Central memory CD8-positive, alpha-beta T cell (primary cell): ENCODE data around the gene G3BP2.
A peak's percentile ranks its signal among the peaks of the same experiment; 100 is the strongest.

Experiments
- ATAC-seq: fragments of 150-1000 bp; cut with Tn5 transposase; replicated peaks from 2 replicates; pipeline ENCODE4 v1.10.0; 2022; ENCODE audit warnings: mild to moderate bottlenecking, moderate FRiP score, moderate number of reproducible peaks; ENCODE audit not compliant: poor library complexity, severe bottlenecking; ENCODE audit errors: extremely low read depth
- DNase-seq, 2 donors: peaks; one replicate each; pipeline ENCODE4 v3.0.0; 2021; ENCODE audit warnings: low spot score in 2 of 2
- H3K27ac Mint-ChIP-seq: one replicate; pipeline ENCODE4 v1.8.0; 2022; ENCODE audit warnings: low read depth, mild to moderate bottlenecking, moderate library complexity, mixed read lengths
- H3K27me3 Mint-ChIP-seq: one replicate; pipeline ENCODE4 v1.8.0; 2022; ENCODE audit warnings: mixed read lengths
- H3K36me3 Mint-ChIP-seq: one replicate; pipeline ENCODE4 v1.8.0; 2022; ENCODE audit warnings: mild to moderate bottlenecking, moderate library complexity, mixed read lengths; ENCODE audit not compliant: insufficient read depth
- H3K4me1 Mint-ChIP-seq: one replicate; pipeline ENCODE4 v1.8.0; 2022; ENCODE audit warnings: mixed read lengths
- H3K4me3 Mint-ChIP-seq: one replicate; pipeline ENCODE4 v1.8.0; 2022; ENCODE audit warnings: mild to moderate bottlenecking, moderate library complexity, mixed read lengths
- H3K9me3 Mint-ChIP-seq: one replicate; pipeline ENCODE4 v1.8.0; 2022; ENCODE audit warnings: mixed read lengths

Gene G3BP2

DNA sequence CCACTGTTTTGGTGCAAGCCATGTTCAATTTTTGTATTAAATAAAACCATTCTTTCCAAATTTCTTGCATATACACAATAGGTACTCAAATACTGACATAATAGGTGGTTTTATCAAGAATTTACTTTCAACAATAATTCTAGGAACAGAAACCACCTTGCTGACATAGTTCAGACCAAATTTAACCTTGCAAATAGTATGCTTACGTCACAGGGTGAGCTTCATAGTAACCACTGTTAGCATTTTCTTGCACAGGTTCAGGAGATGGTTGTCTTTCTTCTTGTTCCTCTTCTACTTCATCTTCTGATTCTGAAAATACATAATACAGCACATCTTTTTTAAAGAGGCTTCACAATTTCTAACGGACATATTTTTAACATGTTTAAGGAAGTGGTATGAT lies 17.6 kb downstream of the G3BP2 start:
- no peak overlapping the region for H3K4me3 Mint-ChIP-seq

DNA sequence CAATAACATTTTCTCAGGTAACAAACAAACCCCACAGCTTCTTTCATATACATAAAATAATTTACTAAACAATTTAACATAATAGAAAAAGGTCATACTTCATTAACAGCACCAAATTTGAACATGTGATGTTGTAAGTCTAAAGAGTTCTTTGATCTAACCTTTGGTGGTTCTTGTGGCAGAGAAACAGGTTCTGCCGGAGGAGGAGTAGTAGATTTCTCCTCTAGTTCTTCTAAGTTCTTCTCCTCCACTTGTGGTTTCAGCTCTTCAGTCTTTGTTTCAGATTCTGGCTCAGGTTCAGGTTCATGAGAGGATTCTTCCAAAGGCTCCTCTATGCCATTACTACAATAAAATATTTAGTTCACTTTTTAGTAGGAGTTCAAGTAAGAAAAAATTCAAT lies 18.3 kb downstream of the G3BP2 start:
- H3K27me3 Mint-ChIP-seq, result no peaks in the 10 kb centered on the region
- H3K36me3 Mint-ChIP-seq, result peaks cover 75% of the 10 kb centered on the region
- H3K4me1 Mint-ChIP-seq, result peaks cover 37% of the 10 kb centered on the region
- ATAC-seq, result peak; percentile 39
- no peak for DNase-seq
- H3K9me3 Mint-ChIP-seq, result no peaks in the 10 kb centered on the region
- peak overlapping the region; percentile 73 for H3K27ac Mint-ChIP-seq
- H3K4me3 Mint-ChIP-seq, result no peak overlapping the region

More for the DNA sequence above, 17.6 kb downstream of the G3BP2 start:
- peaks cover 37% of the 10 kb centered on the region for H3K4me1 Mint-ChIP-seq
- peak; percentile 75 for ATAC-seq
- H3K9me3 Mint-ChIP-seq, result no peaks in the 10 kb centered on the region
- no peak for DNase-seq
- H3K36me3 Mint-ChIP-seq, result peaks cover 73% of the 10 kb centered on the region
- no peaks in the 10 kb centered on the region for H3K27me3 Mint-ChIP-seq
- peak overlapping the region; percentile 73 for H3K27ac Mint-ChIP-seq

DNA sequence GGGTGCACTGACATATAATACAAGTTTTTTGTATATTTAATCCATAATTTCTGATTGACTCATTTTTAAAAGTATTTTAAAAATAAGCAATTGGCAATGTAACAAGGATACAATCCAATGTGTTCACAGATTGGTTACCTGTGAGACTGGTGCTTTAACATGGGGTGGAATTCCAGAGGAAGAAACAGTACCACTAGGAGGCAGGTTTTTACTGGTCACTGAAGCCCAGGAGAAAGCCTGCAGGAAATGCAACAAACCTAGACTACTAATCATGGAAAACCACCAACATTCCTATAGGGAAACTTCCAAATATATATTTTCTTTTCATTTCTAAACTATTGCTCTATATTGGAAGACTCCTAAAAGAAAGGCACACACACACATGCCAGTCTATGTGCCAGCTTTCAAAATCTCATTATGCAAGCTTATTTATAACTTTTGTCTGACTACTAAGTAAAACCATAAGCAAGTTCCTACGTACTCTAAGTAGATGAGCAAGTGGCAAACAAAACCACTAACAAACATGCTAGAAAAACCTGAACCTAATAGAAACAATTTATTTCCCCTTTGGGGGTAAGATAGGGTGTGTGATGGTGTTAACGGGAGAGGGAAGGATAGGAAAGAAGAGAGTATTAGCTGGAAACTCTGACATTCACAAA lies 19.2 kb downstream of the G3BP2 start:
- peak overlapping the region; percentile 52 for H3K27ac Mint-ChIP-seq
- ATAC-seq (no peak), DNase-seq (no peak)
- H3K9me3 Mint-ChIP-seq, result no peaks in the 10 kb centered on the region
- peaks cover 79% of the 10 kb centered on the region for H3K36me3 Mint-ChIP-seq
- peaks cover 37% of the 10 kb centered on the region for H3K4me1 Mint-ChIP-seq
- no peak overlapping the region for H3K4me3 Mint-ChIP-seq
- no peaks in the 10 kb centered on the region for H3K27me3 Mint-ChIP-seq

DNA sequence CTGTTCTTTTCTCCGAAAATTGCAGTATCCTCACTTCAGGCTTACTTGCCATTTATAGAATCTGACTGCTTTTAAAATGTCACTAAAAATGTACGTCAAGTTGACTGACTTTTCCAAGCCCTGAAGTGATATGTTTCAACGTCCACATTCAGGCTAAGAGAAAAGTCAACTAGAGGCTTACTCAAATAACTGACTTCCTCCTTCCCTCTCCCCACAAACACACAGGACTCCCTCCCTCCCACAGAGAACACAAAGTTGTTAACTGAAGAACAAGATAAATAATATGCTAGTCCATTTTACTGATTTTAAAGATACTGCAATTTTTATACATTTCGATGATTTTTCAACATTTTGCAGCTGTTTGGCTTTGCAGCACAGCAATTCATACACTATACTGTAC lies 29.1 kb downstream of the G3BP2 start:
- ATAC-seq (no peak), DNase-seq (no peak)
- Mint-ChIP-seq H3K4me3 (no peak overlapping the region), H3K9me3 (no peaks in the 10 kb centered on the region), H3K27me3 (no peaks in the 10 kb centered on the region), H3K27ac (peak overlapping the region; percentile 17), H3K36me3 (peaks cover 49% of the 10 kb centered on the region), H3K4me1 (peaks cover 8% of the 10 kb centered on the region)

DNA sequence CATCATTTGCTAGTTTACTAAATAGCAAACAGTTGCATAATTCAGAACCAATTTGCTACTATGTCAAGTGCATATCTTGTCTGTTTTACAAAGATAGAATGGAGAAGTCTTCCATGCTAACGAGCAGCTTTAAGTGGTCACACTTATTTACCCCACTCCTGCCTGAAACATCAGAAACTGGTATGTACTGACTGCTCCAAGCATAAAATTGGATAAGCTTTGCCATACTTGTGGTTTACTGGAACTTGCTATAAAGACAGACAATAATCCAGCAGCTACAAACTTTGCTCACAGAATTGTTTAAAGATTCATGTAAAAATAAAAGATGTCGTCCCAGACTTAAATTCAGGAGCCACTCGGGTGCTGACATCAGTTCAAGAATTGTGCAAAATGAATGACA lies 29.6 kb downstream of the G3BP2 start:
- Mint-ChIP-seq H3K4me3 (no peak overlapping the region), H3K36me3 (peaks cover 47% of the 10 kb centered on the region), H3K4me1 (peaks cover 8% of the 10 kb centered on the region), H3K27ac (no peak overlapping the region), H3K9me3 (no peaks in the 10 kb centered on the region), H3K27me3 (no peaks in the 10 kb centered on the region)
- ATAC-seq (no peak), DNase-seq (no peak)

DNA sequence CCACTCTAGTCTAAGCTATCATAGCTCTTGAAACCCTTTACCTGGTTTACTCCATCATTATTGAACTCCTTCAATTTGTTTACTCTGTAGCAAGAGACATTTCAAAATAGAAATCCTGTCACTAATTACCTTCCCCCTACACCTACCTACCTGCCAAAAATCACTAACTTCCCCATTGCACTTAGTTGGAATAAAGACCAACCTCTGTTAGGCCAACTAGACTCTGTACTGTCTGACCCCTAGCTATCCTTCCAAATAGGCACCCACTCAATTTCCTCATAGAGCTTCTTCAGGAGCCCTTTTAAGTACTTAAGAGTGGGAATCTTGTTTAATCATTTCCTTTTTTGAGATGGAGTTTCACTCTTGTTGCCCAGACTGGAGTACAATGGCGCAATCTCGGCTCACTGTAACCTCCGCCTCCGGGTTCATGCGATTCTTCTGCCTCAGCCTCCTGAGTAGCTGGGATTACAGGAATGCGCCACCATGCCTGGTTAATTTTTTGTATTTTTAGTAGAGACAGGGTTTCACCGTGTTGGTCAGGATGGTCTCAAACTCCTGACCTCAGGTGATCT lies 34.0 kb downstream of the G3BP2 start:
- no peaks in the 10 kb centered on the region for H3K9me3 Mint-ChIP-seq
- H3K27ac Mint-ChIP-seq, result peak overlapping the region; percentile 4
- no peaks in the 10 kb centered on the region for H3K27me3 Mint-ChIP-seq
- no peak for ATAC-seq
- peaks cover 3% of the 10 kb centered on the region for H3K4me1 Mint-ChIP-seq
- H3K4me3 Mint-ChIP-seq, result no peak overlapping the region
- no peak for DNase-seq
- H3K36me3 Mint-ChIP-seq, result peaks cover 8% of the 10 kb centered on the region

DNA sequence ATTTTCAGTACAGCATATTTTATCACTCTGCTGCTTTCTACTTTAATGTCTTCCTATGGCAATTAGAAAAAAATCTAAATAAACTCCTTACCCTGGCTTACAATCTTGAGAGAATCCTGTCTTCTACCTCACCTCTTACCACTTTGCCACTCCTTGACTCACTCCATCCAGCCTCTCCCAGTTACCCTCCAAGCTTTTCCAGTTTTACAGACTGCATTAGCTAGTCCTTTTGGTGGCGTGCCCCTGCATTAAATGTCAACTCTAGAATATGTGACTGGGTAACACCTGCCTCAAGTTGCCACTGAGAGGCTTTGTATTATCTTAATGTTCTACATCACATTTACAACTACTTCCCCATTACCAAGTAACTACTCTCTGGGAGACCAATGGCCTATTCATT lies 35.4 kb downstream of the G3BP2 start:
- H3K27ac Mint-ChIP-seq, result no peak overlapping the region
- H3K27me3 Mint-ChIP-seq, result no peaks in the 10 kb centered on the region
- H3K36me3 Mint-ChIP-seq, result peaks cover 2% of the 10 kb centered on the region
- DNase-seq (no peak), ATAC-seq (no peak)
- no peak overlapping the region for H3K4me3 Mint-ChIP-seq
- no peaks in the 10 kb centered on the region for H3K4me1 Mint-ChIP-seq
- no peaks in the 10 kb centered on the region for H3K9me3 Mint-ChIP-seq

DNA sequence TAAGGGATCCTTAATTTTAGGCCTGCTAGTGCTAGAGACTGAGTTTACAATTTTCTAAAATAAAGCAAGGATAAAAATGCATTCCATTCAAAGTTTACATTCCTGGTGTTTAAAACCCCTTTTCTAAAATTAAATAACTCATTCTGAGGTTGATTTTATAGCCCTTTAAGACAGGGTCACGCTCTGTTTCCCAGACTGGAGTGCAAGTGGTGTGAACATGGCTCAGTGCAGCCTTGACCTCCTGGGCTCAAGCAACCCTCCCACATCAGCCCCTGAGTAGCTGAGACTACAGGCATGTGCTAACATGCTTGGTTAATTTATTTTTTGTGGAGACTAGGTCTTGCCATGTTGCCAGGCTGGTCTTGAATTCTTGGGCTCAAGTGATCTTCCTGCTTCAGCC lies 36.0 kb downstream of the G3BP2 start:
- H3K4me3 Mint-ChIP-seq, result no peak overlapping the region
- no peak overlapping the region for H3K27ac Mint-ChIP-seq
- H3K27me3 Mint-ChIP-seq, result no peaks in the 10 kb centered on the region
- ATAC-seq (no peak), DNase-seq (no peak)
- no peaks in the 10 kb centered on the region for H3K36me3 Mint-ChIP-seq
- H3K4me1 Mint-ChIP-seq, result no peaks in the 10 kb centered on the region
- no peaks in the 10 kb centered on the region for H3K9me3 Mint-ChIP-seq

DNA sequence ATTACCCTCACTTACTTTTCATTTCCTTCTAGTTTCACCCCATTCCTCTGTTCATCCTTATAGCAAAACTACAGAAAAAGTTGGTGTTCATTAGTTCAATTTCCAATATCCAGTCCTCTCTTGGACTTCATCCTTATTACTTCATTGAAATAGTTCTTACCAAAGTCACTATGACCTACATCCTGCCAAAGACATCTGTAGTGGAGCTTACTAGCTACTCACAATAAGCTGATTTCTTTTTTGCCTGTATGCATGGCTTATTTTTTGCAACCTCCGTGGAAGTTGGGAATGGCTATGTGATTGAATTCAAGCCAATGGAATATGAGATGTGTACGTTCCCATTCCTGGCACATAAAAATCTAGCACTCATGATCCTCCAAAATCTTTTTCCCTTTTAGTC lies 38.3 kb downstream of the G3BP2 start:
- Mint-ChIP-seq H3K4me1 (peaks cover 12% of the 10 kb centered on the region), H3K36me3 (no peaks in the 10 kb centered on the region), H3K4me3 (no peak overlapping the region), H3K9me3 (no peaks in the 10 kb centered on the region), H3K27ac (no peak overlapping the region), H3K27me3 (no peaks in the 10 kb centered on the region)
- ATAC-seq (no peak), DNase-seq (no peak)

DNA sequence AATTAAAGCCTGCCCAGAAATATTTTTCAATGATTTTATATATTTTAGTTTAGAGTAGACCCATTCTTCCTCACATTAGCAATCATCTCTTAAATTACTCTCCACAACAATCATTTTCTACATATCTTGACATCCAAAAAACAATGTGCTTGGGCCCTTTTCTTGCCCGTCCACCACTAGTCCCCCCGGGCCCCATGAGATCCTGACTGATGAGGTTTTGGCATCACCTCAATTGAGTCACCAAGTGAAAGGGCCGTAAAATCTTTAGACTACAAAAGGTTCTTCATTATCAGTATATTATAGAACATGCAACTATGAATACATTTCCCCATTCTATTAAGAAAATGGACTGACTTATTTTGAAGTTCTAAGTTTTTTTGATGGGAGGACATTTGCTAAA lies 38.9 kb downstream of the G3BP2 start:
- no peak overlapping the region for H3K4me3 Mint-ChIP-seq
- no peaks in the 10 kb centered on the region for H3K36me3 Mint-ChIP-seq
- H3K27ac Mint-ChIP-seq, result no peak overlapping the region
- ATAC-seq, result no peak
- DNase-seq, result no peak
- H3K9me3 Mint-ChIP-seq, result no peaks in the 10 kb centered on the region
- H3K27me3 Mint-ChIP-seq, result no peaks in the 10 kb centered on the region
- H3K4me1 Mint-ChIP-seq, result peaks cover 12% of the 10 kb centered on the region

DNA sequence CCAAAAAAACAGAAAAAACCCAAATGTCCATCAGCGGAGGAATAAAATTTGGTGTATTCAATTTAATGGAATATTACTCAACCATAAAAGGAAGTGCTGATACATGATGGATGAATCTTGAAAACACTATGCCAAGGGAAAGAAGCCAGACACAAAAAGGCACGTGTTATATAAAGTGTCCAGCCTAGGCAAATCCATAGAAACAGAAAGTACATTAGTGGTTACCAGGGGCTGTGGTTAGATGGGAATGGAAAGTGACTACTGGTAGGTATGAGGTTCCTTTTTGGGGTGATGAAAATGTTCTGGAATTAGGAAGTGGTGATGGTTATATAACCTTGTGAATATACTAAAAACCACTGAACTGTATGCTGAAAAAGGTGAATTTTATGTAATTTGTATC lies 39.4 kb downstream of the G3BP2 start:
- no peak overlapping the region for H3K4me3 Mint-ChIP-seq
- DNase-seq, result no peak

DNA sequence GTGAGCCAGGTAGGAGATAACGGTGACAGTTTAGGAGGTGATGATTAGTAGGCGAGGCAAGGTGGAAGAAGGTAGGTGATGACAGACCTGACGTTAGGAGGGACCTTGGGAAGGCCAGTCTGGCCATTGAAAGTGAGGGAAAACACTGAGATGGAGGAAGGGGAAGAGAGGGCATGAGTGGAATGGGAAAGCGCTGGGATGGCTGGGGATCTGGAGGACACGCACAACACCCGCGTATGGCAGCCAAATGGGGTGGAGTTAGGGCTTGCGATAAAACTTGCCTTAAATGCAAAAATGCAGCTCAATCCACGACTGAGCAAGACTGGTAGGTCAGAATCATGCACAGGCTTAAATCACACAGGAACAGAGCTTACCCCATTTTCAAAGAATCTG lies 42.3 kb downstream of the G3BP2 start:
- Mint-ChIP-seq H3K36me3 (no peaks in the 10 kb centered on the region), H3K9me3 (no peaks in the 10 kb centered on the region), H3K4me1 (peaks cover 12% of the 10 kb centered on the region), H3K27ac (peak overlapping the region; percentile 70), H3K27me3 (no peaks in the 10 kb centered on the region), H3K4me3 (peak overlapping the region; percentile 79)
- DNase-seq, result no peak
- ATAC-seq, result no peak

More for the DNA sequence above, 39.4 kb downstream of the G3BP2 start:
- Mint-ChIP-seq H3K9me3 (no peaks in the 10 kb centered on the region), H3K27me3 (no peaks in the 10 kb centered on the region), H3K4me1 (peaks cover 12% of the 10 kb centered on the region), H3K27ac (no peak overlapping the region), H3K36me3 (no peaks in the 10 kb centered on the region)
- ATAC-seq, result no peak

DNA sequence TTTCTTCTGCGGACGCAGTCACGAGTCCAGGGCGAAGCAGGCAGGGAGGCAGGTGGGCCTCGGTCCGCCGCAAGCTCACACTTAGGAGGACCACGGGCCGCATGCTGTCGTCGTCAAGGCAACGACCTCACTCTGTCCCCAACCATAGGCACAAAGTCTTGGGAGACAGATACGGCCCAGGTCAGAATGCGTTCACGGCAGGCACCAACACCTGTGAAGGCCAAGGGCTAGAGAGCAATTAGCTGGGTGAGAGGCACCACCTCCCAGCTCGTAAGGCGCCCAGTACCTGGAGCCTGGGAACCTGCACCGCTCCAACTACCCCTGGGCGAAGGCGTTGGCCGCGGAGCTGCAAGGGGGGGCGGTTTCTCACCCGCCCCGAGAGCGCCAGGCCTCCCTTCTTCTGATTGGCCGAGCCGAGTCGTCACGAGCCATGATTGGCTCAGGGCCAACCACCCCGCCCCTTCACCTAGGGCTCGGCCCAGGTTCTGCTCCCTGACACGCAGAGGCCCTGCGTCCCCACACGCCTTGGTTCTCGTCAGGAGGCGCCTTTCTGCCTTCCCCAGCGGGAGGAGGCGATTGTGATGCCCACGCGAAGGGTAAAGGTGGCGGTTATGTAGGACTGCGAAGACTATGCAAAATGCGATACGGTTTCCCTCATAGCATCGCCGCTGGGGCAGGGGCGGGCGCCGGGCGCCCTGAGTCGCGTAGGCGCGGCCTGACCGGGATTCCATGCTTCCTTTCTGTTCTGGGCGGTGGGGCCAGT lies 42.9 kb downstream of the G3BP2 start, which contains the start of gene CDKL2:
CDKL2 (minus strand) TSS at position 355 of the 763 bp plus-strand sequence. CDS start 4,540 bp downstream, outside the sequence.
- Mint-ChIP-seq H3K27ac (peak within 1 kb of the TSS; percentile 70), H3K4me1 (peaks cover 12% of the 10 kb centered on the region), H3K36me3 (no peaks in the 10 kb centered on the region), H3K27me3 (no peaks in the 10 kb centered on the region), H3K9me3 (no peaks in the 10 kb centered on the region), H3K4me3 (peak within 1 kb of the TSS; percentile 79)
- peak; percentile 98 for ATAC-seq
- DNase-seq, result peak; percentile 84 to 86
